ENCODE measurements around the gene ARID1B.

Gene ARID1B

GRCh38 chr6:156910938-156911337 is 133.8 kb downstream of the ARID1B start:
- no peak for DNase-seq

GRCh38 chr6:156911581-156911980 is 134.4 kb downstream of the ARID1B start:
- no peak for DNase-seq

GRCh38 chr6:156912431-156912830 is 135.3 kb downstream of the ARID1B start:
- no peak for DNase-seq

- DNase-seq = no peak
These were observed 137.0 kb downstream of the ARID1B start for GRCh38 chr6:156914181-156914580.

GRCh38 chr6:156916130-156916801 is 139.1 kb downstream of the ARID1B start:
- DNase-seq = no peak

GRCh38 chr6:156917213-156917612 is 140.0 kb downstream of the ARID1B start:
- DNase-seq = no peak

GRCh38 chr6:156918647-156919046 is 141.5 kb downstream of the ARID1B start:
- DNase-seq = no peak

- DNase-seq = no peak
These were observed 142.2 kb downstream of the ARID1B start for GRCh38 chr6:156919370-156919769.

- DNase-seq = no peak
These were observed 142.7 kb downstream of the ARID1B start for GRCh38 chr6:156919814-156920369.

GRCh38 chr6:156924246-156924645 is 147.1 kb downstream of the ARID1B start:
- DNase-seq = no peak

GRCh38 chr6:156925026-156925425 is 147.8 kb downstream of the ARID1B start:
- DNase-seq = no peak

- DNase-seq = no peak
These were observed 148.8 kb downstream of the ARID1B start for GRCh38 chr6:156925718-156926607.

- no peak for DNase-seq
These were observed 150.9 kb downstream of the ARID1B start for GRCh38 chr6:156928126-156928525.

- DNase-seq = no peak
These were observed 151.8 kb downstream of the ARID1B start for GRCh38 chr6:156928972-156929371.

- no peak for DNase-seq
These were observed 154.1 kb downstream of the ARID1B start for GRCh38 chr6:156931283-156931682.

GRCh38 chr6:156933201-156934068 is 156.3 kb downstream of the ARID1B start:
- DNase-seq = no peak

GRCh38 chr6:156934069-156934460 is 156.9 kb downstream of the ARID1B start:
- no peak for DNase-seq

GRCh38 chr6:156935000-156935399 is 157.8 kb downstream of the ARID1B start:
- no peak for DNase-seq

- DNase-seq = peak; percentile 10
These were observed 161.0 kb downstream of the ARID1B start for GRCh38 chr6:156938143-156938542.

- no peak for DNase-seq
These were observed 163.0 kb downstream of the ARID1B start for GRCh38 chr6:156940221-156940620.

GRCh38 chr6:156942266-156942665 is 165.1 kb downstream of the ARID1B start:
- DNase-seq = no peak

- peak; percentile 60 for DNase-seq
These were observed 166.0 kb downstream of the ARID1B start for GRCh38 chr6:156943166-156943565.

GRCh38 chr6:156943816-156944215 is 166.6 kb downstream of the ARID1B start:
- DNase-seq = no peak
